ENCODE measurements around the gene MAST4.
A peak's percentile ranks its signal among the peaks of the same experiment; 100 is the strongest.
"Not testable (repeated sequence)": the region's sequence is repeated elsewhere in the genome, so short reads cannot be mapped to it uniquely, and the experiment has no call there.

Gene MAST4

GRCh38 chr5:66818304-66818934, 222.2 kb downstream of the MAST4 start:
- no peak for DNase-seq

GRCh38 chr5:66818935-66819328, 222.7 kb downstream of the MAST4 start:
- DNase-seq, result no peak

GRCh38 chr5:66820630-66821207, 224.5 kb downstream of the MAST4 start:
- DNase-seq, result no peak

- DNase-seq, result peak; percentile 45
Measured at GRCh38 chr5:66821688-66822429, 225.7 kb downstream of the MAST4 start.

- DNase-seq, result not testable (repeated sequence)
Measured at GRCh38 chr5:66822906-66823305, 226.7 kb downstream of the MAST4 start.

- DNase-seq, result no peak
Measured at GRCh38 chr5:66824476-66824875, 228.3 kb downstream of the MAST4 start.

GRCh38 chr5:66826263-66826662, 230.1 kb downstream of the MAST4 start:
- DNase-seq, result no peak

- no peak for DNase-seq
Measured at GRCh38 chr5:66826696-66827095, 230.5 kb downstream of the MAST4 start.

GRCh38 chr5:66828046-66828547, 231.9 kb downstream of the MAST4 start:
- no peak for DNase-seq

- DNase-seq, result peak; percentile 63
Measured at GRCh38 chr5:66828548-66829357, 232.6 kb downstream of the MAST4 start.

GRCh38 chr5:66829358-66829674, 233.1 kb downstream of the MAST4 start:
- no peak for DNase-seq

GRCh38 chr5:66829826-66830225, 233.6 kb downstream of the MAST4 start:
- DNase-seq, result no peak

- no peak for DNase-seq
Measured at GRCh38 chr5:66830636-66831035, 234.4 kb downstream of the MAST4 start.

GRCh38 chr5:66839636-66840185, 243.5 kb downstream of the MAST4 start:
- DNase-seq, result no peak

GRCh38 chr5:66840511-66841013, 244.4 kb downstream of the MAST4 start:
- no peak for DNase-seq

- no peak for DNase-seq
Measured at GRCh38 chr5:66841264-66841663, 245.1 kb downstream of the MAST4 start.

GRCh38 chr5:66842540-66842939, 246.3 kb downstream of the MAST4 start:
- DNase-seq, result no peak

GRCh38 chr5:66843065-66843464, 246.9 kb downstream of the MAST4 start:
- DNase-seq, result no peak

GRCh38 chr5:66848749-66849641, 252.8 kb downstream of the MAST4 start:
- no peak for DNase-seq

- DNase-seq, result no peak
Measured at GRCh38 chr5:66849803-66850202, 253.6 kb downstream of the MAST4 start.

- DNase-seq, result no peak
Measured at GRCh38 chr5:66850354-66851075, 254.3 kb downstream of the MAST4 start.

Data from CD4-positive, alpha-beta T cell treated with Interleukin-10 for 1 hour (primary cell).